ENCODE data around the gene MEF2D.

MEF2D gene

DNA sequence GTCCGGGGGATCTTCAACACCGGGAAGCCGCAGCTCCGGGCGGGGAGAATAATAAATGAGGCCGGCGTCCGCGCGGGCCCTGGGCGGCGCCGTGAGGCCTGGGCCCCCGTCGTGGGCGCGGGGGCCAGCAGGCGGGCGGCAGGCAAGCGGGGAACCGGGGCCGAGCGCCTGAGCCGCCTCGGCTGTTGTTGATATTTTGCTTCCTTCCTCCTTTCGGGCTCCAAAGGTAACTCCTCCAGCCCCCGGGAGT is at the start of gene MEF2D:
Gene MEF2D, minus strand, starts transcription at position 233 of the 250 bp plus-strand sequence. CDS start 17,483 bp downstream, outside the sequence.
- no peak for DNase-seq

DNA sequence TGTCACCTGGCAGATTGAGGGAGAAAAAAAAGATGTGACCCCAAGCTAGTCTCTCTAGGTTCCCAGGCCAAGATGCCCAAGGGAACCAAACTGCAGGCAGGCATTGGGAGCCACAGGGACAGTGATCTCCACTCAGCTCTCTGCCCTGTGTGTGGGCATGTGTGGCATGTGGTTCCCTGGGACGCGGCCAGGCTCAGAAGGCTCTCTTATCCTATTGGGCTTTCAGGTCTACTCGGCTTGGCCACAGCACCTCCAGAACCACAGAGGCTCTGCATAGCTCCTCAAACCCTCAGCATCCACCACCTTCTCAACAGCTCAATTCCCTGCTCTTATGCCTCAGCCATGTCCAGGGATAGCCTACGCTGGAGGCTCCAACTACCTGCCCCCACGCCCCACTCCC is 49.8 kb upstream of the MEF2D start:
- DNase-seq, result no peak

DNA sequence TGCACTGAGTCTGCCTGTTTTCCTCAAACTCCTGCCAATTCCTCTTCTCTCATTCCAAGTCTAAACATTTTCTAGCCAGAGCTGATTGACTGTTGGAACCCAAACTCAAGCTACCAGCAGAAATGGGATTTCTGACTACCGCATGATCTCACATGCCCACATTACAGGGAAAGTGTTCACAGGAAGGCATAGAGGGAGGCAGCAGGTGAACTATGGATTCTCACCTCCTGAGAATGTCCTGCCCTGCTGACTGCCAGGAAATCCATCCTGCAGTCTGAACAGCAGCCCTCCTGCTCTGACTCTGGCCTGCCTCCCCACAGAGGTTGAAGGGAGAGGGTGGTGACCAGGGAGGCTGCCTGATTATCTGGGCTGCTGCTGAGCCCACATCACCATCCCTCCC is 49.3 kb upstream of the MEF2D start:
- DNase-seq, result no peak

DNA sequence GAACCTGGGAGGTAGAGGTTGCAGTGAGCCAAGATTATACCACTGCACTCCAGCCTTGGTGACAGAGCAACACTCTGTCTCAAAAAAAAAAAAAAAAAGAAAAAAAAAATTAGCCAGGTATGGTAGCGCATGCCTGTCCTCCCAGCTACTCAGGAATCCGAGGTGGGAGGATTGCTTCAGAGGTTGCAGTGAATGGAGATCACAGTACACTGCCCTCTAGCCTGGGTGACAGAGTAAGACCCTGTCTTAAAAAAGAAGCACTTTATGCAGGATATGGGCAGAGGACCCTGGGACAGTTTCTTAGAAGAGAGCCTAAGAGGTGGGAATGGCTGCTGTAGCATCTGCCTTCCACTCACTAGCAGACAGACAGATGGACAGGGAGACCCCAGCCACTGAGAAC is 48.8 kb upstream of the MEF2D start:
- DNase-seq, result no peak

DNA sequence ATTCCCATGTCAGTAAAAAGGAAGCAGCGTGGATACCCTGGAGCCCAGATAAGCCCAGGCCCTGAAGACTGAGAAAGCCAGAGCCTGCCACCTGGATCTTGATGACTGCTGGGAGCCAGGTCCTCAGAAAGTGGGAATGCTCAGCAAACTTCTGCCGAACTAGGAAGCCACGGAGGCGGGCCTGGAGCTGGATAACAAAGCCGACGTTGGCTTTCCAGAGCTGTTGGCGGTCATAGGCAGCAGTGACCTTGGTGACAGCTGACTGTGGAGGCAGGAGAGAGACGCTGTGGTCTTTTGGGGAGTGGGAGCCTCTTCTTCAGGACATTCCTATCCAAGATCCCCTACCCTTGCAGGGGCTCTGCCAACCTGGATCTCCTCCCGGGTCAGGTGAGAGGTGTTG is 47.4 kb upstream of the MEF2D start:
- DNase-seq, result no peak

DNA sequence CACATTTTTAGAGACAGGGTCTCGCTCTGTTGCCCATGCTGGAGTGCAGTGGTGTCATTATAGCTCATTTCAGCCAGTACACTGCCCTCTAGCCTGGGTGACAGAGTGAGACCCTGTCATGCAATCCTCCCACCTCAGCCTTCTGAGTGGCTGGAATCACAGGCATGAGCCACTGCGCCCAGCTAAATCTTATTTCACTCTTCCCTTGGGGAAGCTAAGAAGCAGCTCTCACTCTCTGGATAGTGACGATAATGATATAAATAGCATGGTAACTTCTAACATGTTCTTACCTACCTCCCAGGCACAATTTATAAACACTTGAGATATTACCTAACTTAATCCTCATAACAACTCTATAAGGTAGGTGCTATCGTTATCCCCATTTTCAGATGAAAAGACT is 46.9 kb upstream of the MEF2D start:
- no peak for DNase-seq

DNA sequence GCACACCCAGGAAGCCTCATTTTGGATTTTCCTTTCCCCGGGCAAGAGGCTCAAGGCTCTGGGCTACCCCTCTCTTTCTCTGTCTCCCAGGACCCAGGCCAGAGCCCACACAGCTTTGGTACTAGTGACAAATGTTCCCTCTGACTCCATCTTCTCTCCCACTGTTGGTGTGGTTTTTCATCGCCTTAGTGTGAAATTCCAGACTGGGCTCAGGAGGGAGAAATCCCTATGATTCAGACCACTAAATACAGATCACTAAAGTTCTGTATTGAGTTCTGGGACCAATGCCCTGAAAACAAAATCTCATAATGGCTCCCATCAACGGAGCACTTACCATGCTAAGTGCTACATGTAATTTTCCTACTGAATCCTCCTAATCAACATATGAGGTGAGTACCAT is 45.7 kb upstream of the MEF2D start:
- DNase-seq, result no peak

DNA sequence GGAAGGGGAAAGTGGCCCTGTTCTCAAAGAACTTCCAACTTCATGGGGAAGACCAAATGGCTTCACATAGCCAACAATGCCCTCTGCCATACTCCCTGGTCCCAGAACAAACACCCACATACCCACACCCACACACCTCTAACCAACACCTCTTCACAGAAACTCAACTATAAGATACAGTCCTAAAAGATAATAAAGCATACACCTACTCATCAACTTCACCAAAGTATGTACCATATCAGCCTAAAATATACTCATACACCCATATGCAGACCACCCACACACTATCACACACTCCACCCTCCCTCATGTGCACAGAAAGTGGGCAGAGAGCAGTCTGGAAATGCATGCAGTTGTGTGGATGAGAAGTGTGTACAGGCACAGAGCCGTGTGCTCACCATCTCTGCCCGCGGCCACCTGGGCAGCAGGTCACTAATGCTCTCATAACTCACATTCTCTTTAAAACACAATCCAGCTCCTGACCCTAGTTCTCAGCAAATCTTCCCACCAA is 44.1 kb upstream of the MEF2D start:
- DNase-seq, result no peak

DNA sequence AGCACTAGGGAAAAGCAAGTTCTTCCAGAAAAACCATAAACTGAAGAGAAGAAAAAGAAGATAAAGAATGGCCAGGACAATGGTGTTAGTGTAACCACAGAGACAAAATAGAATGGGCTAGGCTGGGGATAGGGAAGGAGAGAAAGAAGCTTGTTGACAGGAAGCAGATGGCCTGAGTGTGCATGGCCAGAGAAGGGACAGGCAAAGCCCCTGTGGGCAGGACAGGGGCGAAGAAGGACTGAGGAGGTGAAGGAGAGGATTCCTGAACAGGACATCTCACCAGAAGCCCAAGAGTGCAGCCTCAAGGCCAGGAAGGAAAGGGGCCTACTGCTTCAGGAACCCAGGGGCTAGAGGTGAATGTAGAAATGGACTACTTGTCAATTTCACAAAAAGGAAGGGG is 42.5 kb upstream of the MEF2D start:
- no peak for DNase-seq

DNA sequence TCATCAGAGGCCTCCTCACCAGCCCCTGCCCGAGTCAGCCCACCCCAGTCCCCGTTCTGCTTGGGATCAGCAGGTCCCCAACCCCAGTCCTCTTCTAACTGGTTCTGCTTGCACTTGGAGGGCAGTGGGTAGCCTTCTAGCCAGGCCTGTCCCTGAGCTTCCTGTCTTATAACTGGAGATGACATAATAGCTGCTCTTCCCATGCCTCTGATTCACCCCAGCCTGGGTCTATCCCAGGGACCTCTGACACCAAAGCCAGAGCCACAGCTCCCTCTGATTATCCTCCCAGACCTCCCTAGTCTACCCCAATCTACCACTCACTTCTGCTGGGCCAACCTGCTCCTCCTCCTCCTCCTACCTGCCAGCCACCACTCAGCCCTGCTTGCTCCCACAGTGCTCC is 40.4 kb upstream of the MEF2D start:
- DNase-seq, result no peak

DNA sequence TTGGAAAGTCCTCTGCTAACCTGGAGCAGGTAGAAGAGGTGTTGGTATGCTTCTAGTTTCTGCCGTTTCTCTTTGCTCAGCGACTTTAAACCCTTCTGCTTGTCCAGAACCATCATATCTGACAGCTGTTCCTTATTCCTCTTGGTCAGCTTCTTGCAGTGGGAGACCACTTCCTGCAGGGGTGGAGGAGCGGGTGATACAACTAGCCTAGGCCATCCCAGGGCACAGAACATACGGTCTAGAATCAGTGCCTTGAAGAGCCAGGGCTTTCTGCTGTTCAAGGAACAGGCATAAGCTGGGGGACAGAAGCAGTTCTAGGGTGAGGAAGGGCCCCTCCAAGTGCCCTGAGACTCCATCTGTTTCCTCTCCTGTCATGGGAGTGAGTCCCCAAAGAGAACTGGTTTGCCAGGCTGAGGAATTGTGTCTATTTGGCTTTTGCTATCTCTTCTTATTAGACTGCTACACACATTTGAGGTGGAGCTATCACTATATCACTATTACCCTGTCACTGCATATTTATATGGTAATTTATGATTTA is 39.3 kb upstream of the MEF2D start:
- DNase-seq, result no peak

DNA sequence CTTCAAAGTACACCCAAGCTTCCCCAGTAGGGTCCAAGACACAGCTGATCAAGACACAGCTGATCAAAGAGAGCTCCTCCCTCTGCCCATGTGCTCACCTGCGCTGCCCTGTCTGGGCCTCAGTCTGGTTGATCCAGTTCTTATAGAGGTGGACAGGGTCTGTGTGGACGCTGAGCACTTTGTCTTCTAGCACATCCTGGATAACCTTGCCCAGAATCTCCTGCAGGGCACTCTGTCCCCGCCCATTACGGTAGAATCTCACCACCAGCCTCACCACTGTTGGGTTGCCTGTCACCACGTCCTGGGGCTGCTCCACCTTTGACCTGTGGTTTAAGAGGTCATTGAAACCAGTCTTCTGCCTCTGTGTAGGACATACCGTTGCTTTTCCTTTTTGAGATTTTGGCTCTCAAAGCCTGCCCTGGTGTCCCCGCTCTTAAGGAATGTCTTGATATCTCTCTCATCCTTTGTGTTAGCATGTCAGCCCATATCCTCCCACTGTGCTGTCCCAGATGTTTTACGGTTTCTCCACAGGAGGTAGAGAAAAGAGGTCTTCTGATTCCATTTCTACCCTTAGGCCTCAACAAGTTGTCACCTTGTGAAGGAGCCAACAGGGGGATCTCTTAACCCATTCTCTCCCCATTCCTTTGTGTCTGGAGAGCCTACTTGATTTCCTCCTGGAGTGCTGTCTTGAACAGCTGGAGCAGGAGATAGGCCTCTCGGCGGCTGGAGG is 38.3 kb upstream of the MEF2D start:
- DNase-seq, result no peak

DNA sequence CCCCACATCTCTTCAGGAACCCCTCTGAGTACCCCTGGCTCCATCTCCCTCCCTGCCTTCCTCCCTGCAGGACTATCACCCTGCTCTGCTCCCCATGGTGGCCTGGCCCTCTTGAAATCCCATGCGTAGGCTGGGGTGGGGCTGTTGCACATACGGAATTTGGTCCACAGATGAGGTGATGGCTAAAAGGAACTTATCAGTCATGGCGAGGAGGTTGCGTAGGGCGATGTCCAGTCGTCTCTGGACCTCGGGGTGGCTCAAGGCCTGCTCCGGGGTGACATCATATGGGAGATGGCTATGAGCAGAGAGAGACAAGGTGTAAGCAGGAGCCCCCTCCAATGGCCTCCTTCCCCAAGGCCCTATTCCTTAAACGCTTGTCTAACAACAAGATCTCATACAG is 36.5 kb upstream of the MEF2D start:
- DNase-seq, result no peak

DNA sequence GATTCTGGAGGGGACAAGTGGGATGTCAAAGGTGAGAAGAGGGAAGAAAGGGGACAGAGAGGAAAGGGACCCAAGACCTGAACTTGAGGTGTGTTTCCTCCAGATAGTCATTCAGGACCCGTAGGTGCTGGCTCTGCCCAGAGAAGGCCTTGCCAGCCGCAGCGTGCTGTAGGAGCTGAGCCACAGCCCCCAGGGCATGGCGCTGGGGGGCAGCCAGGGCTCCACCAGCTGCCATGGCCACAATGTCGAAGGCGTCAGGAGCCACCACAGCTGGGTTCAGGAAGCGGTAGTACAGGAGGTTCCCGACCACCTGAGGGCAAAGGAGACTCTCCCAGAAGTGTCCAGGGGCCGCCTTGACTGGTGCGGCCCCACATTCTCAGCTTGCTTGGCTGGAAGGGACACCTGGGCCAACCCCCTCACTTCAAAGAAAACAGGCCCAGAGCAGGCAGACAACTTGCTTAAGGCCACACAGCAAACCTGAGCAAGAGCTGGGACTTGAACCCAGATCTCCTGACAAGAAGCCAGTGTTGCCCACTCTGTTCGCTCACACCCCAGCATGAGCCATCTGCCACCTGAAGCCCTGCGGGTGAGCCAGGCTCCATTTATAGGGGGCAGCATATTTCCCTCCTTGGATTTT is 34.0 kb upstream of the MEF2D start:
- no peak for DNase-seq

DNA sequence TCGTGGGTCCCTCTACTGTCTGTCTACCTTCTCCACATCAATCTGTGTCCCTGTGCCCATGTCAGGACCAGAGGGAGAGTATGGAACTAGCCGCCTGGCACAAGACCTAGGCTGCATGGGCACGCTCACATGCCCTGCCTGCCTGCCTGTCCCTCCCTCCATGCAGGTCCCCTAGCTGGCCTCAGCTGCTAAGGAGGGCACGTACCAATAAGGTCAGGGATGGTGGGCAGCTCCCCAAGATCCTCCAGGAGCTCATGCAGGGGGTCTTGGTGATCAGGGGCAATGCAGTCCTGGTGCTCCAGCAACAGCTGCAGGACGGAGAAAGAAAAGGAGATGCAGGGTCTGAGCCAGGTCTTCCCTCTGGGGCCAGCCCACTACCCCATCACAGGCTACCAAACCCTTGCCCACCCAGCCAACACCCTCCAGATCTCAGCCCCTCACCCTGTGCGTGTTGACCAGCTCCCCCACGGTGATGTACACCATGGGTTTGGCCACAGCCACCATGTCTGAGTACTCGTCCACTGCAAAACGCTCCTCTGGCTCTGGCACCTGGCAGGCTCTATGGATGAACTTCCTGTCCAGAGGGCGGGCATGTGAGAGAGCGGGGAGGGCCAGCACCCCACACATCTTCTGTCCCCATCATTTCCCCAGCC is 33.1 kb upstream of the MEF2D start:
- no peak for DNase-seq

DNA sequence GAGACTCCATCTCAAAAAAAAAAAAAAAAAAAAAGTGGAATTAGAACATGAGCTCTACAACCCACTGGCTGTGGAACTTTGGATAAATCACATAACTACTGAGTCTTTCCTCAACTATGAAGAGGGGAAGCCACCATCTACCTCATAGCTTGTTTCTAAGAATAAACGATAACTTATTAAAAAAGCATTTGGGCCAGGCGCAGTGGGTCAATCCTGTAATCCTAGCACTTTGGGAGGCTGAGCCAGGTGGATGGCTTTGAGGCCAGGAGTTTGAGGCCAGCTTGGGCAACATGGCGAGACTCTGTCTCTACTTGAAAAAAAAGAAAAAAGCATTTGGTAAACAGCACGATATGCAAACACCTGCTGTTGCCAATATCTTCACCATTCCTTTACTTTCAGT is 31.8 kb upstream of the MEF2D start:
- DNase-seq, result no peak

DNA sequence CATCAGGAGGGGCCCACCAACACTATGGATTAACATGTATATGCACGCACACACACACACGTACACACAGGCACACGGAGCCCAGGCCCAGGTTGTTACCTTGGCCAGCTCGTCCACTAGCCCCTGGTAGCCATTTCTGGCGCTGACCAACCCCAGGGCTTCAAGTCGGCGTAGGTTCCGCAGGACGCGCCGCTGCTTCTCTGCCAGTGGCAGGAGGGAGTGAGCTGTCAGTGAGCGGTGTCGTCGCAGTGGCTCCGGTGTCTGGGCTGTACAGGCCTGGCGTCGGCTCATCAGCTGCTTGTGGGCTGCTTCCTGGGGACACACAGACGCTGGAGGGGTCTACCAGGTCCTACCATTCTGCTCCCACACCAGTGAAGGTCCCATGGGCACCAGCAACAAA is 29.4 kb upstream of the MEF2D start:
- no peak for DNase-seq

DNA sequence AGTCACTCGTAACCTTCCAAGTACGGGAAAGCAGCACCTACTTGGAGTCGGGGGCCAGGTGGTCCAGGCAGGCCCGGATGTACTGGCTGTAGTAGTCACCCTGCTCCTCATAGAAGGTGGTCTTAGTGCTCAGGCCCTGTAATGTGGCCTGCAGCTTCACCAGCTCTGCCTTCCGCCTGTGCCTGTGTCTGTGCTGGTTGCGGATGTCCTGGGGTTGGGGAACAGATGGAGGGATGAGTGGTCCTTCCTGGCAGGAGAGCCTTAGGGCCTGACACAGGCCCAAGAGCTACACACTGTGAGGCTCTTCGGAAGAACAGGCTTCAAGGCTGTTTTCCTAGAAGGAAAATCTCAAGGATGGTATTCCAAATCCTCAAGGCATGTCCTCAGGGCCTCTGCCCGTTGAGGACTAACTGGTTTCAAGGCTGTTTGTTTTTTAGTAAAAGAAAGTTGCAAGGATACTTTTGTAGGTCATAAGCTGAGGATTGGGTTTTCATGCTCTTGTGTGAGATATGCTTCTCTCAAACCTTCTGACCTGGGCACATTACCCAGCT is 28.4 kb upstream of the MEF2D start:
- no peak for DNase-seq

DNA sequence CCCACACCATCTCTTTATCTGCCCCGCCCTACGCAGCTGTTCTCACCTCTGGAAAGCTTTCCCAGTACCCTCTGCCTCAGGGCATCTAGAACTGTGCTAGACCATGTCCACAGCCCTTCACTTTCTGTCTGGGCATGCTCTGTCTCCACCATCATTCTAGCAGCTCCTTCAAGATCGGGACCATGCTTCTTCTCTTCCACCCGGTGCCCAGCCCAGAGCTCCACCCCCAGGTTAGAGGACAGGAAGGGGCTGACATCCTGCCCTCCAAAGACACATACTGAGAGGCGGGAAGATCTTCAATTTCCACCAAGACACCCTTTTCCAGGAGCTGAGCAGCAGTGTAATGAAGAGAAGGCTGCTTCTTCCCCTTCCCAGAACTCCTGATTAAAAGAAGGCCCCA is 27.7 kb upstream of the MEF2D start:
- DNase-seq, result no peak

DNA sequence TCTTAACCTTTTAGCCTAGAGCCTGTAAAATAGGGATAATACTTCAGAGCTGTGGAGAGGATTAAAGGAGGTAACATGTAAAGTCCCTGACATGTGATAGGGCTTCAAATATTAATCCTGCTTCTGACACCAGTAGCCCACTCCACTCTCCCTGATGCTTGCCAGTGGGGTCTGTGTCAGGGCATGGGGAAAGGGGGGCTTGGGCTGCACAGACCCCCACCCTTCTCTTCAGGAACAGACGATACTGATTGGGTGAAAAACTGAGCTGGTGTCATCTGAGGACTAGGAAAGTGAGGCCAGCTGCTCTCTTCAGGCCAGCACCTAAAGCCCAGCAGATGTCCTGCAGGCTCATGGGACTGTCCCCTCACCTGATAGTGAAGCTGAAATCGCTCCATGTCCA is 27.0 kb upstream of the MEF2D start:
- DNase-seq, result no peak

DNA sequence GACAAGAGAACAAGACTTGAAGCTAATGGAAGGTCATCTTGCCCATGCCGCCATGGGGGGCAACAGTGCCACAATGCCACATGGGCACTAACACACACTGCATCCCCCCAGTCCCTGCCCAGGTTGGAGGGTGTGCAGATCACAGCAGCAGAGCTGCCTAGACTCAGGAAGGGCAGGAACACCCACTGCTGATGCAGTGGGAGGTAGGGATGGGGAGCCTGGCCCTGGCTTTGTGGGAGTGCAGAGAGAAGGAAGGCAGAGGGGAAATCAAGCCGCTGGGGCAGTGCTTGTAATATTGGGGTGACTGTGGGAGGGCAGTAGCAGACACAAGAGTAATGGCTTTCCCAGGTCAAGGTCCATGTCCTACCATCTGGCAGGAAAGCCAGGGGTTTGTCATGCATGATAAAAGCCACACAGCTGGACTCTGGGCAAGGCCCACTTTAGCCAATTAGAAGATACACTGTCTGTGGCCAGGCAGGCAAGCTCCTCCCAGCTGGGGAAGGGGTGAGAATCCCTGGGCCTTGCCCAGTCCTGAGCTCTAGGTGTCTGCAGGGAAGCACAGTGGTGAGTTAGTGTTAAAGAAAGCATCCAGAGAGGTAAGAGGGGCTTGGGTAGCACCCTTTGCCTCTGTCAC is 25.4 kb upstream of the MEF2D start:
- DNase-seq, result no peak

DNA sequence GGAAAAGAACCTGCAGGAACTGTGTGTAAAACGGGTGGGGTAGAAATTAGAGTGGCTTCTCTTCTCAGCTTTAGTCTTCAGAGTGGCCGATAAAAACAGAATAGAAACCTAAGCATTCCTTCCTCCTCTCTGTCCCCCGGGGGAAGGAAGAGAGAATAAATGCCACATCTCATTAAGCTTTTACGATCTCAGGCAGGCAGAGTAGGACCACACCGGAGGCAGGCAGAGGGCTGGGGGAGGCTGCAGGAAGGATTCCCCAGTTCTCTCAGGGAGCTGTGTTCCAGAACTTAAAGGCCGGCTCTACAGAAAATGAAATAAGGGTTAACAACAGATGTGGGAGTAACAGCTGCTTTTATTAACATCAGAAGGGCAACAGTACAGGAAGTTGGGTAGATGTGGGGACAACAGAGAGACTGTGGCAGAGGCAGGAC is 24.5 kb upstream of the MEF2D start:
- no peak for DNase-seq

DNA sequence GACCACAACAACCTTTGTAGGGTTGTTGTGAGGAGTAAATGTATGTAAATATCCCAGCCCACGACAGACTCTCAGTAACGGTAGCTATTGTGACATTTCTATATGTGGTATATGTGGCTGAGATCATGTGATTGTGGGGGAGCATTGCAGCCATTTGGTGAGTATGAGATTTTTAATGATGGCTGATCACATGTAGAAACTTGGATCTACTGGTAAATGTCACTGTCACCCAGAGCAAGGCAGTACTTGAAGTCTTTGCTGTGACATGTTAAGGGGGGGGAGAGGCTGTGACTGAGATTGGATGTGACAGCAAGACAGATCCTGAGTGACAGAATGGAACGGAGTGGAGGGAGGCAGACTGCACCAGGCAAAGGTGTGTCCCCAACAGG is 23.9 kb upstream of the MEF2D start:
- no peak for DNase-seq

All from stimulated activated CD4-positive, alpha-beta T cell treated with anti-CD3 and anti-CD28 coated beads, Interleukin-12 subunit alpha, Interleukin-12 subunit beta, amount 100 ng/mL, for 4 hours (primary cell).